Fibroblast of skin of left quadriceps (primary cell): ENCODE measurements around the gene GNAZ.
"Not testable (repeated sequence)": the region's sequence is repeated elsewhere in the genome, so short reads cannot be mapped to it uniquely, and the experiment has no call there.

ENCODE experiments used
- DNase-seq, 2 experiments: peaks; one replicate each; pipeline ENCODE4 v3.0.0-alpha.2; 2013; ENCODE audit warnings: low read depth in 2 of 2

Gene GNAZ

GRCh38 chr22:23070418-23071229, at the start of gene GNAZ:
Gene GNAZ, plus strand, starts transcription at chr22:23070519. Its CDS starts 25,177 bp downstream, at chr22:23095696.
- no peak for DNase-seq

- no peak for DNase-seq
These were observed 49.5 kb upstream of the GNAZ start for GRCh38 chr22:23020659-23021293.

GRCh38 chr22:23021660-23022353, 48.5 kb upstream of the GNAZ start:
- DNase-seq, result not testable (repeated sequence)

- no peak for DNase-seq
These were observed 47.0 kb upstream of the GNAZ start for GRCh38 chr22:23023294-23023693.

DNA sequence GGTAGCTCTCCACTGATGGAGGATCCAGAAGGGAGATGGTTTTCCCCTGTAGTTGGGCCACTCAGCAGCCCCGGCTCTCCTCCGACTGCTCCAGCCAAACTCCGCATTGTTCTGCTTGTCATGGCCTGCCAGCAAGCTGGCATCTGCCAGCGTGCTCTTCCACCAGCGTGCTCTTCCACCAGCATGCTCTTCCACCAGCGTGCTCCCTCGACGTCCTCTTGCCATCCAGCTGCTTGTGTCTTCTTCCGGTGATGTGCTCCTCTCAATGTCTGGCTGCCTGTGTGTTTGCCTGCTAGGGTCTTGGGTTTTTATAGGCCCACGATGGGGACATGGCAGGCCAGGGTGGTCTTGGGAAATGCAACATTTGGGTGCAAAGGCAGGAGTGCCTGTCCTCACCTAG, 43.5 kb upstream of the GNAZ start:
- DNase-seq, result no peak

GRCh38 chr22:23027849-23028248, 42.5 kb upstream of the GNAZ start:
- not testable (repeated sequence) for DNase-seq

DNA sequence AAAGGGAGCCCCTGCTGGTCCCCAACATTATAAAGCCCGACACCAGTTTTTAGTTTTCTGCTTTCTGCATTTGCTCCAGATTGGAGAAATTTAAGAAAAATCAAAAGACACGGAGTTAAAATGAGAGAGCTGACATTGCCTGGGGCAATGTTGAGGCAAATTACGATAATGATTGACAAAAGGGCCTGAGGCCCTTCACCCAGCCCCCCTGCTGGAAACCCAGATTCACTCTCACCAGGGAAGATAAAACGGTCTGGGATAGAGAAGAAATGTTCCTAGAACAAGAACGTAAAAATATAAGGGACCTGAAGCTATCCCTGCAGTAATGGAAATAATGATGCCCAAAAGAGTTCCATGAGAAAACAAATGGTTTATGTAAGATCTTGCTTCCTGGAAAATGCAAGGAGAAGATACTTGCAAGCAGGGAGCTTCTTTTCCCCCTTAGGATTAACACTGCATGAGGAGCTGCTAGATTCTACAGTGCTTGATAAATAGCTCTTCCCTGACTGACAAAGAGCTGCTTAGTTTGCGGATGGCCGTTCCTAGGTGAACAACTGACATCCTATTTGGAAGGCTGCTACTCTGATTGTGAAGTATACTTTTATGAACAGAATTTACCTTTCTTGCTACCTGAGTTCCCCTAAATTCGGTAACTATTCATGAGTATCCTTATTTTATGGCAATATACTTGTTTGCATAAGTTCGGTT, 40.6 kb upstream of the GNAZ start:
- DNase-seq, result no peak

DNA sequence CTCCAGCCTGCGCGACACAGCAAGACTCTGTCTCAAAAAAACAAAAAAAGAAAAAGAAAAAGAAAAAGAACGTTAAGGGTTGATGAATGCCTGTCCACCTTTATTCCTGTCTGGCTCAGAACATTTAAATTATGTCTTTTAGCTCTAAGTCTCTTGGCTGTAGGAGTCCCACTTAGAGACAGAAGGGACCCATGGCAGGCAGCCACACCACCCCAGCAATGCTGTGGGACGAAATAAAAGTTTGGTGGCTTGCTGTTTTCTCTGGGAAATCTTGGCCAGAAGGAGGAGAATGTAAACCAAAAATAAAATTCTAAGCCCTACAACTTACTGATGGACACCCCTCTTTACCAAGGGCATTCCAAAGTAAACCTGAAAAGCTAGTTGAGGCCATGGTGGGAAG, 38.9 kb upstream of the GNAZ start:
- DNase-seq, result no peak

DNA sequence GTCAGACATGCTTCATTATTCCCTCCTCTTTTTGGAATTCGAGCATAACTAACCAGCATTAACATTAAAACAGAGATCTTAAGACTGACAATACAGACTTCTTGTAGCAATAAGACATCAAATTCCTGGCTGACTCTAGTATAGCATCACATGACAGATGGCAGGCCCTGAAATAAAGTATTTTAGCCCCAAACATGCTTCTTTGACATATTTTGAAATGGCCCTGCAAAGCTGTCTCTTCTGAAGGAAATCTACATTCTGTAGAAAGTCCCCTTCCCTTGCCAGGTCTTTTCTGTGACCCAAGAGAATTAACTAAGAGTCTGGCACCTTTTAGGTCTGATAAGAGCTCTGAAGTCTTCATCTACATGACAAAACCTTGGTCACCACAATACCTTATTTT, 38.5 kb upstream of the GNAZ start:
- DNase-seq, result no peak

- DNase-seq, result no peak
These were observed 37.7 kb upstream of the GNAZ start for GRCh38 chr22:23032658-23033057.

- DNase-seq, result no peak
These were observed 37.0 kb upstream of the GNAZ start for GRCh38 chr22:23033116-23033905.

- DNase-seq, result no peak
These were observed 35.4 kb upstream of the GNAZ start for GRCh38 chr22:23034621-23035556.

DNA sequence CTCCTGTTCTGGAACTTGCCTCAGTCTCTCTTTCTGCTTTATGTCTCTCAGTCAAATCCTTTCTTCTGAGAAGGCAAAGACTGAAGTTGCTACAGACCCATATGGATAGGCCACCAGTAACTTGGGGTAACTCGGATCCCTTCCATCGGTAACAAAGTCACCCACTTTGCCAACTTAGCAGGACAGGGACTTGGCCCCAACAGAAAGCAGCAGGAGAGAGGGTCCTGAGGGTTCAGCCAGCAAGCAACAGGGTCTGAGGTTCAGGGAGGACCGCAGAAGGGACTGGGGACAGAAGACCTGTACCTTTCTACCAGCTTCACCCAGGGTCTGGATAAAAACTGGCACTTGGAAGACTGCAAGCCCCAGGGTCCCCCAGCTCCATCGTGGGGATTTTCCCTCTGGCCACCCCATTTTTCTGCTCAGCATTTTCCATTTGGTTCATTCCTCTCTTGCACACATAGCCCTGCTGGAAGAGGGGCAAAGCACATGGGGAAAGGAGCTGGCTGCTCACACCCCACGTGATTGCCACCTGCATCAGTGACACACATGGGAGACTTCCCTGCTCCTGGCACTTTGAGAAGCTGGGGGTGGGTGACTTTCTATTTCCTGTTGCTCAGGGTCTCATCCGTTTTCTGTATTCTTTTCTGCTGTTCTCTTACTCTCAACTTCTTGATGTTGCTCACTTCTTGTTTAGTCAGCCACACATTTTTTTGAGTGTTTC, 34.6 kb upstream of the GNAZ start:
- no peak for DNase-seq

- DNase-seq, result peak; percentile 22 to 25
These were observed 33.5 kb upstream of the GNAZ start for GRCh38 chr22:23036684-23037428.

GRCh38 chr22:23037429-23038333, 32.6 kb upstream of the GNAZ start:
- no peak for DNase-seq

DNA sequence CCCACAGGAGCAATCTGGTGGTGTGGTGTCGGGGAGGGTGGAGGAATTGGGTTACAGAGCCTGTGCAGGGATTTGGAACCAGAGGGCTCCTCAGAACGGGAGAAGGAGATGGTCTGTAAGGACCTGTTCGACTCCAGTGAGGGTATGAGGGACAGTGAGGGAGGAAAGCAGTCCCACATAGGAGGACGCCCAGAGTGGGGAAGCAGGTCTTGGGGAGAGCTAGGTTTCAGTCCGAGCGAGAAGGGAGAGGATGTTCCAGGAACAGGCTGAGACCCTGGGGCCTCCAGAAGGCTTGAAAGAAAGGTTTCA, 32.0 kb upstream of the GNAZ start:
- DNase-seq, result no peak

DNA sequence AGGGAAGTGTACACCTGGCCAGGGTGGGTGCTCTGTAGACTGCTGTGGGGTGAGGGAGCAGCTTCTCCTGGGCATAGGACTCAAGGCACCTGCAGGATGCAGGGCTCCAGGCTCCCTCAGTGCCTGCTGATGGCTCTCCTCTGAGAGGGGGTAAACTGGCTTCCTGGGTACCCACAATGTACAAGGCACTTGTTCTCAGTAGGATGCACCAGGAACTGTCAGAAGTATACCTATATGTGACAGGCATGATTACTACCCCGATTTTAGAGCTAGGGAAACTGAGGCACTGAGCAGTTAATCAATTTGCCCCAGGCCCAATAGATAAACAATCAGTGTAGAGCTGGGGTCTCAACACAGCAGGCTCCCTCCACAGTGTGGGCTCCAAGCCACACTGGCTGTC, 31.4 kb upstream of the GNAZ start:
- no peak for DNase-seq

DNA sequence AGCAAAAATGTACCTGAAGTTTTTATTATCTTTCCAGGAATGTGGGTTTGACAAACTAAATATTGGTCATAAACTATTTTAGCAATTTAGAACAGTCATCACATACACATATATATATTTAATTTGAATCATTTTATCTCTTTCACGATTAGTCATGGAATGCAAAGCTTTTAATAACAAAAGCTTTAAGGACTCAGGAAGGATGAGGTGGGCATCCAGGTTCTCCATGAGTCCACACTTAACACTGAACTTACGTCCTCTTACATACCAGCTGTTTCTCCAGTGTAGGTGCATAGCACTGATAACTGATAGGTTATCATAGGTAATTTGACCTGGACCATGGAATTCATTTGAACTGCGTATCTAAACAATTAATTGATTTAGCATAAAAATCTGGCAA, 28.1 kb upstream of the GNAZ start:
- no peak for DNase-seq
